Activated CD8-positive, alpha-beta memory T cell treated with anti-CD3 and anti-CD28 coated beads for 36 hours (primary cell): ENCODE data around the gene FOXRED2. TPM values are rescaled to one million over a fixed set of nuclear protein-coding genes. Genes with fewer than 3 reads are reported as not detected.

Experiments used
- CTCF ChIA-PET: fragments of 350-600 bp; sonication (Branson Sonifier 250); formaldehyde crosslinking; loops from one replicate; lab custom pipeline; 2021; ENCODE audit warnings: antibody characterized with exemption; lab: Charles Lee
- POLR2A ChIA-PET: fragments of 350-600 bp; sonication (Branson Sonifier 250); formaldehyde crosslinking; loops from one replicate; lab custom pipeline; 2021; ENCODE audit warnings: antibody characterized with exemption; lab: Charles Lee
- total RNA-seq, 2 experiments: library from RNA; stranded (reverse); gene quantifications; one replicate each; pipeline ENCODE4 v1.2.3, GENCODE V29; 2021

The FOXRED2 gene
- total RNA-seq, 2 experiments from 2014 or later, result 25.3 to 26.3 TPM

DNA sequence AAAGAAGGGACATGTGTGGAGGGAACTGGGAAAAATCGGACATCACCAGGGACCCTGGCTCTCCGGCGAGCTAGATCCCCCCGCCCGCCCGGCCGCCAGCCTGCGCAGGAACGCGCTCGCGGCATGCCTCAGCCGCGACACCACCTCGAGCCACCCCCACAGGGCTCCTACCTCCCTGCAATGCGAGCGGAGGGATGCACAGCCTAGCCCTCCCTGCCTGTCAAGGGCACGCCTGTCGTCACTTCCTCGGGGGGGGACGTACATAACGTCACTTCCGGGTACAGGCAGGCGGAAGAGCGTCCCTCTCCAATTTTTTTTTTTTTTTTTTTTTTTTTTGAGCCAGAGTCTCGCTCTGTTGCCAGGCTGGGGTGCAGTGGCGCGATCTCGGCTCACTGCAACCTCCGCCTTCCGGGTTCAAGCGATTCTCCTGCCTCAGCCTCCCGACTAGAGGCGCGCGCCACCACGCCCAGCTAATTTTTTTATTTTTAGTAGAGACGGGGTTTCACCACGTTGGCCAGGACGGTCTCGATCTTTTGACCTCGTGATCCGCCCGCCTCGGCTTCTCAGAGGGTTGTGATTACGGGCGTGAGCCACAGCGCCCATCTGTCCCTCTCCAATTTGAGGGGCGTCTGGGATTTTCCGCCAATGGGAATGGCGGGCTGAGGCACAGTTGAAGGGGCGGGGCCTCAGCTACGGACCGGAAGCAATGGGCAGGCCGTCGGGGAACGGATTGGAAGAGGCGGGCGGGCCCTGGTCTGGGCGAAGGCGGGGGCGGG lies 25.3 kb downstream of the FOXRED2 start, which contains the start of gene TXN2:
TSS of gene TXN2 (minus strand) at position 248 of the 776 bp plus-strand sequence. CDS start 803 bp downstream, outside the sequence.
- POLR2A ChIA-PET, result interaction anchor here (0.7 to 1.4 kb wide), 6 partner anchors 11 to 150 kb away, joined by 3 to 8 read pairs (median 4); partner anchors contain the start of genes EIF3D and FOXRED2
- CTCF ChIA-PET, result interaction anchor here (1.3 to 1.7 kb wide), 2 partner anchors 11 to 24 kb away, joined by 4 to 8 read pairs; no protein-coding TSS in a partner anchor

DNA sequence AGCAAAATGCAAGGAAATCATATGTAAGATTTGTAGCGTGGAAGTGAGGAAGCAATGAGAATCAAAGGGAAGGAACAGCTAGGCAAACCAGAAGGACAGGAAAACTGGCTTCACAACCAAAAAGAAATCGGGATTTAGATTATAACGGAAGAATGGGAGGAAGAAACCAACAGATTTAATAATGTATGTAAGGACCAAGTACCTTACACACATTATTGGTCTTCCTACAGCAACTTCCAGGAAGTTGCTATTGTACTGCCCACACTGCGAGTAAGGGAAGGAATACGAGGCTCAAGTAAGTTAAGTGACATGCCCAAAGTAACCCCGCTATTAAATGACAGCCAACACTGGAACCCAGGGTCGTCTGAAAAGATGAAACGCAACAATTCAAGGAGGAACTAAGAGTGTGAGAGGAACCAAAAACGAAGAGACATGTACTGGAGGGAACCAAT lies 25.9 kb downstream of the FOXRED2 start:
- ChIA-PET POLR2A (interaction anchor here (0.7 to 1.4 kb wide), 4 partner anchors 10 to 123 kb away, joined by 4 to 8 read pairs (median 4); partner anchors contain the start of gene EIF3D), CTCF (interaction anchor here (1.7 kb wide), 1 partner anchor 10 kb away, joined by 8 read pairs; no protein-coding TSS in a partner anchor)

DNA sequence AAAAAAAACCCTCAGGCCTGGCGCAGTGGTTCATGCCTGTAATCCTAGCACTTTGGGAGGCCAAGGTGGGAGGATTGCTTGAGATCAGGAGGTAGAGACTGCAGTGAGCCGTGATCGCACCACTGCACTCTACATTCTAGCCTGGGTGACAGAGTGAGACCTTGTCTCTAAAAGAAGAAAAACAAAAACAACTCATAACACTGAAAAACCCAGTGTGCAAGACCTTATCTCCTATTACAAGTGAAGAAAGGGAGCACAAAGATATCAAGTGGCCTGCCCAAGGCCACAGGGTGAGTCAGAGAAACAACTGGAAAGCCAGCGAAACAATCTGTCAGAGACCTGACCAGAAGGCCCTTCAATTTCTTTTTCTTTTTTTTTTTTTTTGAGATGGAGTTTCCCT lies 27.9 kb downstream of the FOXRED2 start:
- CTCF ChIA-PET, result interaction anchor here (1.3 to 1.9 kb wide), 2 partner anchors 8 to 11 kb away, joined by 4 to 9 read pairs; no protein-coding TSS in a partner anchor
- POLR2A ChIA-PET, result no interaction called here

DNA sequence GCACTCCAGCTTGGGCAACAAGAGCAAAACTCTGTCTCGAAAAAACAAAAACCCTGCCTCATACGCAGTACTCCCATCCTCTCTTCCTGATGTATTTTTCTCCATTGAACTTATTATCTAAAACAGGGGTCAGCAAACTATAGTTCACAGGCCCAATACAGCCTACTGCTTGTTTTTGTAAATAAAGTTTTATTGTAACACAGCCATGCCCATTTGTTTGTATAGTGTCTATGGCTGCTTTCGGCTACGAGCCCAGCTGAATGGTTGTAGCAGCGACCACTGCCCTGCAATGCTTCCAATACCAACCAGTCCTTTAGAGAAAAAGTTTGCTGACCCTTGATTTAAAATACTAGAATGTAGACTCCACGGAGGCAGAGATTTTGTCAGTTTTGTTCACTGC lies 31.5 kb downstream of the FOXRED2 start:
- CTCF ChIA-PET, result interaction anchor here (1.9 kb wide), 1 partner anchor 174 kb away, joined by 4 read pairs; no protein-coding TSS in a partner anchor
- POLR2A ChIA-PET, result no interaction called here

DNA sequence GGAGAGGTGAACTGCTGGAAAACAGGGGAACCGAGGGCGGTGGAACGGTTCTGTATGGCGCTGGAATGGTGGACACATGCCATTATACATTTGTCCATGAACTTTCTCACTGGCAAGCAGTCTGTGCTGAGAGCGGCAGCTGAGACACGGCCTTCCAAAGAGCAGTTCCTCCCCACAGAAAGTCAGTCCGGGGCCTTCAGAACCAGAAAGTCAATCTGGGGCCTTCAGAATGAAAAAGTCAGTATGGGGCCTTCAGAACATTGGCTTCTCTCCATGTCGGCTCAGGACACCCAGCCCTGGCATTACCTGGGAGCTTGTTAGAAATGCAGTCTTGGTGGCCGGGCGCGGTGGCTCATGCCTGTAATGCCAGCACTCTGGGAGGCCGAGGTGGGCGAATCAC lies 34.2 kb downstream of the FOXRED2 start:
- POLR2A ChIA-PET, result no interaction called here
- CTCF ChIA-PET, result interaction anchor here (0.6 kb wide), 1 partner anchor 337 kb away, joined by 3 read pairs; no protein-coding TSS in a partner anchor

DNA sequence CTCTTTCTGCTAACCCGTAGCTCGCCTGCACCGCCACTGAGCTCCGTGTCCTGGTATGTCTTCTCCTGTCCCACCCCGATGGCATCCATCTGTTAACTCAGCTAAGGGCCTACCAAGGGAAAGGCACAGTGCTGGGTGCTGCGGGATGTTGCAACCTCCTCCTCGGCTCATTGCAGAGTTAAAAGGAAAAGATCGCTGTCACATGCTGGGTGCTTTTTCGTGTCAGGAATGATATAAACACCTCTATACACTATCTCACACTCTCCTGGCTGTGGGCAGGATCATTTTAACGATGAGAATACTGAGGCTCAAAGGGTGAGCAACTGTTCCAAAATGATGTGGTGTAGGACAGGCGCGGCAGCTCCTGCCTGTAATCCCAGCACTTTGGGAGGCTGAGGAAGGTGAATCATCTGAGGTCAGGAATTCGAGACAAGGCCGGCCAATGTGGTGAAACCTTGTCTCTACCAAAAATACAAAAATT lies 35.5 kb downstream of the FOXRED2 start:
- ChIA-PET CTCF (interaction anchor here (1.1 to 6.1 kb wide), 18 partner anchors 8 to 185 kb away, joined by 3 to 66 read pairs (median 5); partner anchors contain the start of gene TXN2), POLR2A (interaction anchor here (0.5 to 1.5 kb wide), 3 partner anchors 10 to 244 kb away, joined by 3 to 6 read pairs (median 4); partner anchors contain the start of gene TXN2)

DNA sequence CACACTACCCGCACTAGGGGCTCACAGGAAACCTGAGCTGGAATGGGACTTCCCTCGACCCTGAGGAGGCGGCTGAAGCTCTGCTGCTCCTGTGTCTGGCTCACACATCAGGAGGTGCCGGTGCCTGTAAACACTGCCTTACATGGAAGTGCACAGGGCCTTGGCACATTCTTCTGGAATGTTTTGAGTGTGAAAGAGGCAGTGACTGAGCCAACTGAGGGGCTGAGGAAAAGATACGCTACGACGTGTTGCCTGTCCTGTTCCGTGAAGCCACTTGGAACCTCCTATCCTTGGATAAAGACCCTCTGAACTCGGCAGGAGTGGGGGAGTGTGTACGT lies 35.9 kb downstream of the FOXRED2 start:
- POLR2A ChIA-PET, result interaction anchor here (0.5 to 1.5 kb wide), 3 partner anchors 11 to 244 kb away, joined by 3 to 6 read pairs (median 4); partner anchors contain the start of gene TXN2
- CTCF ChIA-PET, result interaction anchor here (0.7 to 6.1 kb wide), 25 partner anchors 9 to 185 kb away, joined by 3 to 66 read pairs (median 4); partner anchors contain the start of gene TXN2

DNA sequence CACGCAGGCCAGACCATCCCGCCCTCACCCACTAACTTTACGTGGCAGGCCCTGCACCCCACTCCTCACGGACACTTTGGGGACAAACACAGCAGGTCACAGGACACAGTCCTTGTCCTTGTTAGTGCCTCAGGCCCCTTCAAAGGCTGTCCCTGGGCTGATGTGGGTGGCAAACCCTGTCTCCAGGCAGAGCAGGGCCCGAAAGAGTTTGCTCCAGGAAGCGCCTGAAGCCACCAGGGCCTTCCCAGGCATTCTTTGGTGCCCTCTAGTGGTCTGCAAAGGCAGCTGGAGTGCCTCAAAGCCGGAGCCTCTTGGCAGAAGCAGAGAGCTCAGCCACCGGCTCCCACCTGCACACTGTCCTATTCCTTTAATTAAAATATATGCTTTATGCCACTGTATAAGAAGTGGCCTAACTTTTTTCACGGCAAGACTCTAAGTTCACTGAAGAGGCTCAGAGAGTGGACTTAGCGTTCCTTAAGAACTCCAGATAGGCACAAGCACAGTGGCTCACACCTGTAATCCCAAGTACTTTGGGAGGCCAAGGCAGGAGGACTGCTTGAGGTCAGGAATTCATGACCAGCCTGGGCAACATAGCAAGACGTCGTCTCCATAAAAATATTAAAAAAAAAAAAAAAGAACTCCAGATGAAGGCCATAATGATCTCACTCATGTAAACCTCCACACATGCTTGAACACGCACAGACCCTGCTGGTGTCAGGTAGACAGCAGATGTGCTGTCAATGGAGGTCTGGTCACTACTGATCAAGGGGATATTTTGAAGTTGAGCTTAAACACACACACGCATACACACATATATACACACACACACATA lies 36.5 kb downstream of the FOXRED2 start:
- CTCF ChIA-PET, result interaction anchor here (0.6 to 6.1 kb wide), 29 partner anchors 9 to 368 kb away, joined by 3 to 66 read pairs (median 4); partner anchors contain the start of gene TXN2
- POLR2A ChIA-PET, result interaction anchor here (0.5 to 1.5 kb wide), 3 partner anchors 11 to 243 kb away, joined by 3 to 6 read pairs (median 4); partner anchors contain the start of gene TXN2

DNA sequence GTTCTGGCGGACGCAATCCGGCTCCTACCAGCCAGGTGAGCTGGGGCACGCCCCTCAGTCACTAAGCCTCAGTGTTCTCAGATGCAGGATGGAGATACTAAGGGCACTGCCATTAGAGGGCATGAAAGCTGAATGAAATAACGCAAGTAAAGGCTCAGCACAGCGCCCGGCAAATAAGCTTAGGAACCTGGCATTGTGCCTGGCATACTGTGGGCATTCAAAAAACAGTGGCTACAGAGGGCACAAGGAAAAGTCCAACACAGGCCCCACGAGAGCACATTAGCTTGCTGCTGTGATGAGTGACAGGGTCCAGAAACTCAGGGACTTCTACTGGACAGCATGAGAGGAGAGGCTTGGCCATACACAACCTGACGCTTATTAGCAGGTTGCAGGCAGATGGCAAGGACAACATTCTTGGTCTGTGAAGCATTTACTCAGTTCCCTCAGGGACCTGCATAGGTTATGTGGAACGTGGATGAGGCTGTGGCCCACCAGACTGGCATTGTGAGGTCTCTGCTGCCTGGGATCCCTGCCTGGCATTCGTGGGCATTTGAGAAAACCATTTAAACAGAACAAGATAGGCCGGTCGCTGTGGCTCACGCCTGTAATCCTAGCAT lies 37.6 kb downstream of the FOXRED2 start:
- POLR2A ChIA-PET, result interaction anchor here (0.6 kb wide), 1 partner anchor 181 kb away, joined by 3 read pairs; no protein-coding TSS in a partner anchor
- CTCF ChIA-PET, result interaction anchor here (1.4 to 6.1 kb wide), 5 partner anchors 13 to 169 kb away, joined by 3 to 66 read pairs (median 17); no protein-coding TSS in a partner anchor

DNA sequence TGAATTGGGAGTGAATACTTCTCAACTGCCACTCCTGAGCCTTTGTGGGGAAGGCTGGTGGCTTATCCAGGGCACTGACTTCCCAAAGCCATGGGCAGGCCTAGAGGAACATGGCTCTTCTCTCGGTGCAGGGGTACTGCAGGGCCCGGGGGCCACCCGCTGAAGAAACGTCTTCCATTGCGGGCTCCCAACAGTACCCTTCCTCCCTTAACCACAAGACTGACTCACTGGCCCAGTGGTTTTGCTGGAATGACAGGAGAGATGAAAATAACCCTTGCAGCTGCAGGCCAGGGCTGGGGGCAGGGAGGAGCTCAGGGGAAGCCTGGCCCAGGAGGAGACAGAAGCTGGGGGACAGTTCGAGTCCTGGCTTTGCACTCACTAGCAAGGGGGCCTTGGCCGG lies 38.9 kb downstream of the FOXRED2 start:
- ChIA-PET POLR2A (no interaction called here), CTCF (interaction anchor here (0.8 to 6.1 kb wide), 6 partner anchors 12 to 175 kb away, joined by 3 to 66 read pairs (median 6); no protein-coding TSS in a partner anchor)

DNA sequence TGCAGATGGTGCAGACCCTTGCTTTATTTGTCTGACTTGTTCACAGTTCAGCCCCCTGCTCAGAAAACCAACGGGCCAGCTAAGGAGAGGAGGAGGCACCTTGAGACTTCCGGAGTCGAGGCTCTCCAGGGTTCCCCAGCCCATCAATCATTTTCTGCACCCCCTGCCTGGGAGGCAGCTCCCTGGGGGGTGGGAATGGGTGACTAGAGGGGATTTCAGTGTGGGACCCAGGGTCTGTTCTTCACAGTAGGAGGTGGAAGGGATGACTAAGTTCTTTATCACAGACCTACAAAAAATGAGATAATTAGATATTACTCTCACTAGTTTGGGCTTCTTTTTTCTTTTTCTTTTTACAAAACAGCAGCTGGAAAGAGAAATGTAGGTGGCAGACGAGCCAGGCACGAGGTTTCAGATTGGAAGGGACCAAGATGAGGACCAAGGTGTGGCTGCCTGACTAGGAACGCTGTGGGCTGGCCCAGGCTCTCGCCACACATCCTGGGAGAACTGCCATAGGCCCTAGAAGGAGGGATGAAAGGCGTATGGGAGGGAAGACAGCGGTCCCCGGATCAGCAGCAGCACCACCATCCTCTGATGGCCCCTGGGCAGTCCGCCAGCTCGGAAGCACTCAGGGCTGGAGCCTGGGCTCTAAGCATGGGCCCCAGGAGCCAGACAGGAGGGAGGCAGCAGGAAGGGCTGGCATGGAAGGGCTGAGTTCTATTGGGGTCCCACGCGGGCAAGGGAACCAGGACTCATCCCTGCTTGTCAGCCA lies 39.6 kb downstream of the FOXRED2 start:
- CTCF ChIA-PET, result interaction anchor here (0.6 to 6.1 kb wide), 6 partner anchors 11 to 175 kb away, joined by 3 to 66 read pairs (median 6); no protein-coding TSS in a partner anchor
- POLR2A ChIA-PET, result interaction anchor here (0.7 kb wide), 1 partner anchor 181 kb away, joined by 3 read pairs; no protein-coding TSS in a partner anchor

DNA sequence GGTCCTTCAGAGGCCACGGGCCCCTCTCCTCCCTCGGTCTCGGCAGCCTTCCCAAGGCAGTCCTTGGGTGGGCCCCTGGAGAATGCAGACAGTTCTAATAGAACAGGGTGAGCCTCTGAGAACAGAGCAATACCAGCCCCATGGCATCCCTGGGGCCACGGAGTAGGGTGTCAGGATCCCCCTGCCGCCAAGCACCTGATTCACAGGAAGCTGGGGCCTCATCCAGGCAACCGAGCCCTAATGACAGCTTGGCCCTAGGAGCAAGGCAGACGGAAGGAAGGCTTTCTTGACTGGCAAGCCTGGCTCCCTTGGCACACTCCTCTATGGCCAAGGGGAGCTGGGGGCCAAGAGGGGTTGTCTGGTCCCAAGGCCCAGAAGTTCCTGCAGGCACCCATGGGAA lies 40.6 kb downstream of the FOXRED2 start:
- POLR2A ChIA-PET, result interaction anchor here (0.7 kb wide), 1 partner anchor 180 kb away, joined by 3 read pairs; no protein-coding TSS in a partner anchor
- CTCF ChIA-PET, result interaction anchor here (0.6 to 6.1 kb wide), 2 partner anchors 12 to 166 kb away, joined by 3 to 66 read pairs; no protein-coding TSS in a partner anchor

DNA sequence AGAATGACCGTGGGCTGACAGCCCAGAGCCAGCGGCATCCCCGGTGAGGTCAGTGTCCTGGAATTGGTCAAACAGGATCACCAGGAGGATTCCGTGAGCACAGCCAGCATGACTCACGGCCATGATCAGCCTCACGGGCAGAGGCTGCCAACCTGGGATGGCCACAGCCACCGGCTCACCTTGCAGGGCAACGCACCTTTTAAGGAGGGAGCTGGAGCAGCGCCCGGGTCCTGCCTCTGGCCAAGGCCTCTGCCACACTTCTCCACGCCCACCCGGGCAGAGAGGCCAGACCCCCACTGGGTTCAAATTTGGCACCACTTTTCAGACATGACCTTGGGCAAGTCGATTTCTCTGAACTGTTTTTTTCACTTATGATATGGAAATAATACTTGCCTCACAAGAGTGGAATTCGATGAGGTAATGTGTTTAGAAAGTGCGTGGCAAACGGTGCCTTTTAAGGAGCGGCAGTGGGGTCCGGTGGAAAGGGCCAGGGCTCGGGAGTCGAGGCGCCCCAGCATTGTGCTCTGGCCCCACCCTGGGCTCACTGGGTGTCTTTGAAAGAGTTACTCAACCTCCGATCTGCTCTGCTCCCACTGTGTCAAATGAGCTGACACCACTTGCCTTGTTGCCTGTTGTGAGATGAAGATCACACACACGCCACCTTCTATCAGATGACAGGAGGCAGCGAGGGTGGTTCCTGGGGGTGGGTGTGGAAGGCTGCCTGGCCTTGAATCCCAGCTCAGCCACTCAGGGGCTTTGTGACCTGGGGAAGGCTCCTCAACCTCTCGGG lies 41.4 kb downstream of the FOXRED2 start:
- CTCF ChIA-PET, result no interaction called here
- POLR2A ChIA-PET, result no interaction called here

DNA sequence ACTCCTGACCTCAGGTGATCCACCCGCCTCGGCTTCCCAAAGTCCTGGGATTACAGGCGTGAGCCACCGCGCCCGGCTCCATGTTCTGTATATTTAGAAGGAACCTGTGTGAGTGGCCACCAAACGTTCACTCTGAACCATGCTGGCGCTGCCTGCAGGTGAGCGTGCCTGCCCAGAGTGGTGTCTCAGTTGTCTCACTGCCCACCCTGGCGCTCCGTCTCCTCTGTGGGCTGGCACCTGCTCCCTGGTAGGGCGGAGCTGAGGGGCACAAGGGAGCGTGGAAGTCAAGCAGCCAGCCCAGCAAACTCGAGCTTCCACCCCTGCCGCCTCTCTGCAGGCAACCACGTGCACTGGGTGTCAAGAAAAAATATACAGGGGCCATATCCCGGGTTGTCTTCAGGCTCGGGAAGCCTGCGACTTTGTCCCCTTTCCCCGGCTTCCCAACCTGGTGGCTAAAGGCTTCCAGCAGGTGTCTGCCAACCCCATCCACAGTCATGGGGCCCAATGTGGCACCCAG lies 42.1 kb downstream of the FOXRED2 start:
- CTCF ChIA-PET, result interaction anchor here (1.3 kb wide), 1 partner anchor 163 kb away, joined by 5 read pairs; no protein-coding TSS in a partner anchor
- POLR2A ChIA-PET, result no interaction called here

DNA sequence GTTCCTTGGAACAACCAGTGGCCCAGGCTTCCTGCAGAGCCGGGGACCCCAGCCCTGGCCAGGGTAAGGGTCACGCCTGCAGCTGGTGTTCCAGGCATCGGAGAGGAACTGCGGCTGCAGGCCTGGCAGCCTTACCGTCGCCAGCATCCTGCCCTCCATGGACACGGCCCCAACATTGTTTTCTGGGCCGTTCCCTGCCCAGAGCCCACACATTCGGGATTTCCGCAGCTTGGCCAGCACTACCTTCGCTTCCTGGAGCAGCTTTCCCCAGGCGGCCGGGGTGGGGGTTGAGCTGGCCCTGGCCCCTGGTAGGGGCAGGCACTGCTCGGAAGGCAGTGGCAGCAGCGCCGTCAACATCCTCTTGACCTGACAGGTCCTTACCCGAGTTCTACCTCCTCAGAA lies 43.1 kb downstream of the FOXRED2 start:
- CTCF ChIA-PET, result interaction anchor here (1.3 kb wide), 1 partner anchor 162 kb away, joined by 5 read pairs; no protein-coding TSS in a partner anchor

More for the DNA sequence above, 43.1 kb downstream of the FOXRED2 start:
- POLR2A ChIA-PET, result no interaction called here
